Measurements from ENCODE around the gene BTNL8.
"Not testable (repeated sequence)": the region's sequence is repeated elsewhere in the genome, so short reads cannot be mapped to it uniquely, and the experiment has no call there.

Gene BTNL8

GRCh38 chr5:180862645-180863044 lies 36.3 kb upstream of the BTNL8 start:
- FAIRE-seq (no peak), DNase-seq (ENCODE audit: insufficient read length) (no peak)
- no peak for TF ChIP-seq POLR2A (IDR thresholded peaks at IDR 0.05; ENCODE audit: low read depth, low read length)
- TF ChIP-seq POLR2AphosphoS5 (IDR thresholded peaks at IDR 0.05; ENCODE audit: low read depth, low read length): no peak
- no peak for TF ChIP-seq TAF1 (IDR thresholded peaks at IDR 0.05; ENCODE audit: borderline replicate concordance, low read depth, low read length)

GRCh38 chr5:180865981-180866695 lies 32.8 kb upstream of the BTNL8 start:
- FAIRE-seq (no peak), DNase-seq (ENCODE audit: insufficient read length) (no peak)
- TF ChIP-seq POLR2AphosphoS5 (IDR thresholded peaks at IDR 0.05; ENCODE audit: low read depth, low read length) (no peak), POLR2A (IDR thresholded peaks at IDR 0.05; ENCODE audit: low read depth, low read length) (no peak), TAF1 (IDR thresholded peaks at IDR 0.05; ENCODE audit: borderline replicate concordance, low read depth, low read length) (no peak)

GRCh38 chr5:180866985-180867384 lies 32.0 kb upstream of the BTNL8 start:
- FAIRE-seq (no peak), DNase-seq (ENCODE audit: insufficient read length) (no peak)

GRCh38 chr5:180868960-180869359 lies 30.0 kb upstream of the BTNL8 start:
- DNase-seq (ENCODE audit: insufficient read length): peak; percentile 31
- FAIRE-seq: peak; percentile 69
- TF ChIP-seq POLR2A (IDR thresholded peaks at IDR 0.05; ENCODE audit: low read depth, low read length) (no peak), TAF1 (IDR thresholded peaks at IDR 0.05; ENCODE audit: borderline replicate concordance, low read depth, low read length) (no peak), POLR2AphosphoS5 (IDR thresholded peaks at IDR 0.05; ENCODE audit: low read depth, low read length) (no peak)

More at GRCh38 chr5:180866985-180867384, 32.0 kb upstream of the BTNL8 start:
- no peak for TF ChIP-seq POLR2AphosphoS5 (IDR thresholded peaks at IDR 0.05; ENCODE audit: low read depth, low read length)

GRCh38 chr5:180869587-180869986 lies 29.4 kb upstream of the BTNL8 start:
- FAIRE-seq (no peak), DNase-seq (ENCODE audit: insufficient read length) (no peak)
- no peak for TF ChIP-seq POLR2AphosphoS5 (IDR thresholded peaks at IDR 0.05; ENCODE audit: low read depth, low read length)

- FAIRE-seq (no peak), DNase-seq (ENCODE audit: insufficient read length) (no peak)
- TF ChIP-seq POLR2A (IDR thresholded peaks at IDR 0.05; ENCODE audit: low read depth, low read length): no peak
- TF ChIP-seq POLR2AphosphoS5 (IDR thresholded peaks at IDR 0.05; ENCODE audit: low read depth, low read length): no peak
- no peak for TF ChIP-seq TAF1 (IDR thresholded peaks at IDR 0.05; ENCODE audit: borderline replicate concordance, low read depth, low read length)
These were observed 28.5 kb upstream of the BTNL8 start for GRCh38 chr5:180870276-180871068.

- FAIRE-seq (no peak), DNase-seq (ENCODE audit: insufficient read length) (no peak)
- TF ChIP-seq POLR2AphosphoS5 (IDR thresholded peaks at IDR 0.05; ENCODE audit: low read depth, low read length) (no peak), POLR2A (IDR thresholded peaks at IDR 0.05; ENCODE audit: low read depth, low read length) (no peak), TAF1 (IDR thresholded peaks at IDR 0.05; ENCODE audit: borderline replicate concordance, low read depth, low read length) (no peak)
These were observed 26.5 kb upstream of the BTNL8 start for GRCh38 chr5:180872419-180872818.

- TF ChIP-seq POLR2AphosphoS5 (IDR thresholded peaks at IDR 0.05; ENCODE audit: low read depth, low read length): no peak
- TF ChIP-seq TAF1 (IDR thresholded peaks at IDR 0.05; ENCODE audit: borderline replicate concordance, low read depth, low read length): no peak
- TF ChIP-seq POLR2A (IDR thresholded peaks at IDR 0.05; ENCODE audit: low read depth, low read length): no peak
- DNase-seq (ENCODE audit: insufficient read length) (no peak), FAIRE-seq (no peak)
These were observed 25.1 kb upstream of the BTNL8 start for GRCh38 chr5:180873615-180874520.

- no peak for FAIRE-seq
- no peak for DNase-seq (ENCODE audit: insufficient read length)
- no peak for TF ChIP-seq TAF1 (IDR thresholded peaks at IDR 0.05; ENCODE audit: borderline replicate concordance, low read depth, low read length)
- no peak for TF ChIP-seq POLR2AphosphoS5 (IDR thresholded peaks at IDR 0.05; ENCODE audit: low read depth, low read length)
- TF ChIP-seq POLR2A (IDR thresholded peaks at IDR 0.05; ENCODE audit: low read depth, low read length): no peak
These were observed 24.0 kb upstream of the BTNL8 start for GRCh38 chr5:180874804-180875582.

- FAIRE-seq (no peak), DNase-seq (ENCODE audit: insufficient read length) (no peak)
- no peak for TF ChIP-seq TAF1 (IDR thresholded peaks at IDR 0.05; ENCODE audit: borderline replicate concordance, low read depth, low read length)
- no peak for TF ChIP-seq POLR2AphosphoS5 (IDR thresholded peaks at IDR 0.05; ENCODE audit: low read depth, low read length)
- TF ChIP-seq POLR2A (IDR thresholded peaks at IDR 0.05; ENCODE audit: low read depth, low read length): no peak
These were observed 23.0 kb upstream of the BTNL8 start for GRCh38 chr5:180875860-180876426.

GRCh38 chr5:180885845-180886529 lies 13.0 kb upstream of the BTNL8 start:
- DNase-seq (ENCODE audit: insufficient read length); FAIRE-seq: not testable (repeated sequence)

All from GM12892 (cell line).